Activated B cell treated with CpG ODN at 0.5 μM for 24 hours (primary cell): ENCODE data around the gene LIMS2. TPM values are rescaled to one million over a fixed set of nuclear protein-coding genes. Genes with fewer than 3 reads are reported as not detected.

Experiments
- ATAC-seq: fragments of 200-7000 bp; cut with Tn5 transposase; one replicate; pipeline ENCODE4 v1.10.0; 2021; ENCODE audit warnings: low read depth, mild to moderate bottlenecking, moderate library complexity
- CTCF ChIA-PET: fragments of 350-600 bp; sonication (Branson Sonifier 250); formaldehyde crosslinking; loops from one replicate; lab custom pipeline; 2021; ENCODE audit warnings: antibody characterized with exemption; lab: Charles Lee
- POLR2A ChIA-PET: fragments of 350-600 bp; sonication (Branson Sonifier 250); formaldehyde crosslinking; loops from one replicate; lab custom pipeline; 2021; ENCODE audit warnings: antibody characterized with exemption; lab: Charles Lee
- DNase-seq: peaks from one replicate; pipeline ENCODE4 v3.0.0; 2022
- H3K27ac Mint-ChIP-seq: one replicate; pipeline ENCODE4 v1.8.0; 2020; ENCODE audit warnings: mixed read lengths
- H3K27me3 Mint-ChIP-seq: one replicate; pipeline ENCODE4 v1.8.0; 2021; ENCODE audit warnings: mixed read lengths
- H3K36me3 Mint-ChIP-seq: one replicate; pipeline ENCODE4 v1.8.0; 2021; ENCODE audit warnings: low read depth, mixed read lengths
- H3K4me1 Mint-ChIP-seq: one replicate; pipeline ENCODE4 v1.8.0; 2021; ENCODE audit warnings: mixed read lengths
- H3K4me3 Mint-ChIP-seq: one replicate; pipeline ENCODE4 v1.8.0; 2020; ENCODE audit warnings: mild to moderate bottlenecking, mixed read lengths
- H3K9me3 Mint-ChIP-seq: one replicate; pipeline ENCODE4 v1.8.0; 2020; ENCODE audit warnings: mixed read lengths
- CTCF ChIP-seq: fragments of 200-600 bp; IDR thresholded peaks from one replicate; pipeline ENCODE4 v1.8.0; 2022; ENCODE audit warnings: antibody characterized with exemption, mild to moderate bottlenecking
- intact Hi-C: fragments of 100-400 bp; cut with micrococcal nuclease; formaldehyde crosslinking; loops from one replicate; pipeline ENCODE4 v1.15.1; 2024
- total RNA-seq: library from RNA; stranded (reverse); gene quantifications from 2 replicates; pipeline ENCODE4 v1.2.3, GENCODE V29; 2022

Gene LIMS2
- total RNA-seq, 1 donor from 2014 or later = 5.3 TPM

GRCh38 chr2:127592761-127593227, 82.5 kb downstream of the LIMS2 start:
- no peak for TF ChIP-seq CTCF
- CTCF ChIA-PET = interaction anchor here (1.5 to 7.1 kb wide), 4 partner anchors 10 to 59 kb away, joined by 4 to 289 read pairs (median 24); no protein-coding TSS in a partner anchor
- POLR2A ChIA-PET = interaction anchor here (0.9 to 2.7 kb wide), 3 partner anchors 39 to 109 kb away, joined by 4 to 34 read pairs (median 15); partner anchors contain the start of gene SFT2D3
- ATAC-seq (no peak), DNase-seq (no peak)
- Mint-ChIP-seq H3K4me3 (no peak overlapping the region), H3K9me3 (no peaks in the 10 kb centered on the region), H3K4me1 (peaks cover 31% of the 10 kb centered on the region), H3K27me3 (no peaks in the 10 kb centered on the region), H3K36me3 (no peaks in the 10 kb centered on the region), H3K27ac (no peak overlapping the region)
- intact Hi-C loops = loop anchor here (10.0 kb wide), 1 partner anchor 262 kb away; the partner anchor contains the start of gene POLR2D

GRCh38 chr2:127591221-127591923, 84.0 kb downstream of the LIMS2 start:
- no peaks in the 10 kb centered on the region for H3K27me3 Mint-ChIP-seq
- no peaks in the 10 kb centered on the region for H3K36me3 Mint-ChIP-seq
- no peak overlapping the region for H3K27ac Mint-ChIP-seq
- intact Hi-C loops = loop anchor here (1.0 to 10.0 kb wide), 7 partner anchors 49 to 642 kb away; partner anchors contain the start of genes POLR2D and WDR33
- ATAC-seq (peak; percentile 99), DNase-seq (peak; percentile 72)
- H3K9me3 Mint-ChIP-seq = no peaks in the 10 kb centered on the region
- POLR2A ChIA-PET = interaction anchor here (0.7 to 2.7 kb wide), 10 partner anchors 14 to 266 kb away, joined by 3 to 34 read pairs (median 4); partner anchors contain the start of genes POLR2D and SFT2D3
- CTCF ChIA-PET = interaction anchor here (0.6 to 7.1 kb wide), 44 partner anchors 8 to 296 kb away, joined by 3 to 289 read pairs (median 4); partner anchors contain the start of genes IWS1, LIMS2, POLR2D and SFT2D3
- H3K4me1 Mint-ChIP-seq = peaks cover 31% of the 10 kb centered on the region
- TF ChIP-seq CTCF = no peak
- H3K4me3 Mint-ChIP-seq = no peak overlapping the region

- no peak overlapping the region for H3K27ac Mint-ChIP-seq
- no peaks in the 10 kb centered on the region for H3K9me3 Mint-ChIP-seq
- no peak for DNase-seq
- POLR2A ChIA-PET = interaction anchor here (0.7 to 2.7 kb wide), 9 partner anchors 44 to 267 kb away, joined by 3 to 34 read pairs (median 5); partner anchors contain the start of genes POLR2D and SFT2D3
- no peaks in the 10 kb centered on the region for H3K36me3 Mint-ChIP-seq
- no peak for ATAC-seq
- no peak for TF ChIP-seq CTCF
- no peak overlapping the region for H3K4me3 Mint-ChIP-seq
- CTCF ChIA-PET = interaction anchor here (0.6 to 7.1 kb wide), 41 partner anchors 8 to 297 kb away, joined by 3 to 289 read pairs (median 4); partner anchors contain the start of genes IWS1, LIMS2, POLR2D and SFT2D3
- H3K27me3 Mint-ChIP-seq = no peaks in the 10 kb centered on the region
- intact Hi-C loops = loop anchor here (1.0 to 10.0 kb wide), 7 partner anchors 50 to 643 kb away; partner anchors contain the start of genes POLR2D and WDR33
- peaks cover 29% of the 10 kb centered on the region for H3K4me1 Mint-ChIP-seq
These were observed 84.7 kb downstream of the LIMS2 start for GRCh38 chr2:127590386-127591190.

- CTCF ChIA-PET = interaction anchor here (2.3 to 7.1 kb wide), 3 partner anchors 62 to 112 kb away, joined by 7 to 289 read pairs (median 14); partner anchors contain the start of gene SFT2D3
- no peaks in the 10 kb centered on the region for H3K36me3 Mint-ChIP-seq
- ATAC-seq = no peak
- no peak overlapping the region for H3K4me3 Mint-ChIP-seq
- H3K9me3 Mint-ChIP-seq = no peaks in the 10 kb centered on the region
- POLR2A ChIA-PET = interaction anchor here (2.7 kb wide), 1 partner anchor 60 kb away, joined by 34 read pairs; no protein-coding TSS in a partner anchor
- H3K27me3 Mint-ChIP-seq = no peaks in the 10 kb centered on the region
- intact Hi-C loops = loop anchor here (2.0 to 10.0 kb wide), 2 partner anchors 51 to 265 kb away; partner anchors contain the start of gene POLR2D
- H3K4me1 Mint-ChIP-seq = peaks cover 22% of the 10 kb centered on the region
- TF ChIP-seq CTCF = no peak
- H3K27ac Mint-ChIP-seq = no peak overlapping the region
- peak; percentile 11 for DNase-seq
These were observed 85.5 kb downstream of the LIMS2 start for GRCh38 chr2:127589841-127590240.
